HG03066 (cell line): Measurements from ENCODE around the gene TMEM156.
A peak's percentile ranks its signal among the peaks of the same experiment; 100 is the strongest.

Source experiments
- ATAC-seq: cut with Tn5 transposase; IDR thresholded peaks from one replicate; pipeline ENCODE4 v1.9.1; 2021; ENCODE audit warnings: low read depth; ENCODE audit not compliant: unreplicated experiment

The TMEM156 gene

GRCh38 chr4:38930707-38931106 is 101.5 kb downstream of the TMEM156 start:
- no peak for ATAC-seq

- ATAC-seq = peak; percentile 78
Measured at GRCh38 chr4:38930204-38930603, 102.0 kb downstream of the TMEM156 start.

- no peak for ATAC-seq
Measured at GRCh38 chr4:38928974-38929373, 103.2 kb downstream of the TMEM156 start.

GRCh38 chr4:38928568-38928967 is 103.6 kb downstream of the TMEM156 start:
- ATAC-seq = no peak

GRCh38 chr4:38926896-38927295 is 105.3 kb downstream of the TMEM156 start:
- ATAC-seq = no peak

GRCh38 chr4:38925492-38926413 is 106.5 kb downstream of the TMEM156 start:
- no peak for ATAC-seq

- no peak for ATAC-seq
Measured at GRCh38 chr4:38924353-38924752, 107.9 kb downstream of the TMEM156 start.

- no peak for ATAC-seq
Measured at GRCh38 chr4:38923746-38924145, 108.5 kb downstream of the TMEM156 start.

GRCh38 chr4:38921151-38921550 is 111.1 kb downstream of the TMEM156 start:
- ATAC-seq = no peak

- ATAC-seq = no peak
Measured at GRCh38 chr4:38920677-38921076, 111.5 kb downstream of the TMEM156 start.

GRCh38 chr4:38920186-38920585 is 112.0 kb downstream of the TMEM156 start:
- no peak for ATAC-seq

- ATAC-seq = no peak
Measured at GRCh38 chr4:38919494-38919893, 112.7 kb downstream of the TMEM156 start.

- ATAC-seq = no peak
Measured at GRCh38 chr4:38917481-38918025, 114.7 kb downstream of the TMEM156 start.
